HCT116 (cell line): ENCODE measurements around the gene RARB. TPM values are rescaled to one million over a fixed set of nuclear protein-coding genes. Genes with fewer than 3 reads are reported as not detected.

Source experiments
- ATAC-seq: fragments of 200-7000 bp; cut with Tn5 transposase; 2 replicates; pipeline ENCODE4 v1.9.1; 2020; ENCODE audit warnings: mild to moderate bottlenecking, moderate library complexity
- BruUV-seq: library from RNA; stranded (reverse); fragments of 400-500 nt; replicated peaks from 2 replicates; lab custom pipeline; 2021; lab: Mats Ljungman, UMichigan
- CTCF ChIA-PET: fragments of 300-600 bp; sonication (Branson Sonifier 250); formaldehyde crosslinking; loops from one replicate; lab custom pipeline; 2021; ENCODE audit warnings: antibody characterized with exemption; lab: Charles Lee
- POLR2A ChIA-PET: fragments of 300-600, 350-600 bp; sonication (Branson Sonifier 250); formaldehyde crosslinking; loops from one replicate; lab custom pipeline; 2021; ENCODE audit warnings: antibody characterized with exemption; lab: Charles Lee
- RAD21 ChIA-PET, 2 experiments: fragments of 300-600 bp; sonication (Branson Sonifier 250); formaldehyde crosslinking; loops; one replicate each; lab custom pipeline; 2023; ENCODE audit warnings: low total read pairs in 2 of 2; ENCODE audit not compliant: uncharacterized antibody in 2 of 2, unreplicated experiment in 2 of 2, low non-redundant PET in 1 of 2; lab: Charles Lee
- DNase-seq: peaks from one replicate; pipeline ENCODE4 v3.0.0-alpha.2; 2010; ENCODE audit warnings: low read depth, low spot score
- H2AFZ ChIP-seq: fragments of 200-600 bp; shearing (Covaris generic), sonication (generic); 2 replicates; pipeline ENCODE4 v1.6.1; 2017; ENCODE audit warnings: low read depth, mixed run types, mixed read lengths, antibody characterized with exemption, low read length; ENCODE audit not compliant: poor library complexity, severe bottlenecking
- H3K27ac ChIP-seq: 2 replicates; pipeline ENCODE4 v1.5.1; 2012; ENCODE audit warnings: low read depth, low read length
- H3K27me3 ChIP-seq: fragments of 200-600 bp; sonication (generic); 2 replicates; pipeline ENCODE4 v1.6.1; 2016; ENCODE audit warnings: mixed run types, low read length, mixed read lengths; ENCODE audit not compliant: insufficient read depth
- H3K36me3 ChIP-seq, 2 experiments: fragments of 200-500 bp in 1 of 2; fragments of 200-600 bp in 1 of 2; sonication (Bioruptor generic) in 1 of 2; sonication (generic) in 1 of 2; 2 replicates each; pipeline versions ENCODE4 v1.5.1 to v1.6.1; 2014 to 2016; ENCODE audit warnings: low read length in 2 of 2, inconsistent platforms in 1 of 2, mixed read lengths in 1 of 2, mixed run types in 1 of 2; ENCODE audit not compliant: insufficient read depth in 2 of 2, control insufficient read depth in 1 of 2
- H3K4me1 ChIP-seq, 2 experiments: fragments of 200-600 bp in 1 of 2; sonication (generic) in 1 of 2; 2 replicates each; pipeline versions ENCODE4 v1.5.1 to v1.6.1; 2012 to 2017; ENCODE audit warnings: low read length in 2 of 2, inconsistent platforms in 1 of 2, mild to moderate bottlenecking in 1 of 2, mixed read lengths in 1 of 2, mixed run types in 1 of 2, moderate library complexity in 1 of 2; ENCODE audit not compliant: insufficient read depth in 2 of 2, control insufficient read depth in 1 of 2
- H3K4me2 ChIP-seq: fragments of 200-600 bp; sonication (generic); 2 replicates; pipeline ENCODE4 v1.6.1; 2017; ENCODE audit warnings: mixed run types, low read length, mixed read lengths
- H3K4me3 ChIP-seq, 2 experiments: fragments of 200-600 bp in 1 of 2; sonication (generic) in 1 of 2; replicated peaks in 1 of 2; 2 replicates each; pipeline ENCODE4 v1.5.1; 2011 to 2016; ENCODE audit warnings: low read length in 2 of 2, control low read depth in 1 of 2, low read depth in 1 of 2, mild to moderate bottlenecking in 1 of 2, mixed read lengths in 1 of 2, mixed run types in 1 of 2
- H3K79me2 ChIP-seq: fragments of 200-600 bp; sonication (generic); 2 replicates; pipeline ENCODE4 v1.6.1; 2017; ENCODE audit warnings: mild to moderate bottlenecking, mixed run types, low read length, moderate library complexity, mixed read lengths; ENCODE audit not compliant: insufficient read depth
- H3K9ac ChIP-seq: fragments of 200-600 bp; sonication (generic); 2 replicates; pipeline ENCODE4 v1.6.1; 2016; ENCODE audit warnings: low read length, mixed read lengths
- H3K9me2 ChIP-seq: fragments of 200-600 bp; sonication (generic), shearing (Covaris generic); 2 replicates; pipeline ENCODE4 v1.6.1; 2017; ENCODE audit warnings: mixed run types, mild to moderate bottlenecking, moderate library complexity; ENCODE audit not compliant: insufficient read depth
- H3K9me3 ChIP-seq, 2 experiments: fragments of 200-500 bp in 1 of 2; fragments of 200-600 bp in 1 of 2; sonication (Bioruptor generic) in 1 of 2; sonication (generic) in 1 of 2; 2 replicates each; pipeline ENCODE4 v1.6.1; 2014 to 2017; ENCODE audit warnings: low read length in 2 of 2, mixed read lengths in 2 of 2, inconsistent platforms in 1 of 2, low read depth in 1 of 2, mild to moderate bottlenecking in 1 of 2, mixed run types in 1 of 2, moderate library complexity in 1 of 2; ENCODE audit not compliant: control insufficient read depth in 1 of 2, insufficient read depth in 1 of 2
- H4K20me1 ChIP-seq: fragments of 200-600 bp; sonication (generic), shearing (Covaris generic); 2 replicates; pipeline ENCODE4 v1.6.1; 2017; ENCODE audit warnings: mixed run types, mild to moderate bottlenecking, moderate library complexity; ENCODE audit not compliant: insufficient read depth
- CBX3 ChIP-seq: IDR thresholded peaks from 2 replicates; pipeline ENCODE4 v1.6.1; 2012; ENCODE audit warnings: low read depth
- ELF1 ChIP-seq: IDR thresholded peaks from 2 replicates; pipeline ENCODE4 v1.6.1; 2012; ENCODE audit warnings: low read depth, borderline replicate concordance
- EZH2 ChIP-seq: fragments of 200-600 bp; sonication (generic); IDR thresholded peaks from 2 replicates; pipeline ENCODE4 v1.6.1; 2017; ENCODE audit warnings: antibody characterized with exemption, mixed run types
- EZH2phosphoT487 ChIP-seq: fragments of 200-600 bp; IDR thresholded peaks from 2 replicates; pipeline ENCODE4 v1.6.1; 2018; ENCODE audit warnings: antibody characterized with exemption, borderline replicate concordance
- FOSL1 ChIP-seq: IDR thresholded peaks from 2 replicates; pipeline ENCODE4 v1.6.1; 2012; ENCODE audit warnings: low read depth
- POLR2AphosphoS5 ChIP-seq: IDR thresholded peaks from 2 replicates; pipeline ENCODE4 v1.6.1; 2011; ENCODE audit warnings: mild to moderate bottlenecking, low read depth, low read length, moderate library complexity
- SIN3A ChIP-seq: IDR thresholded peaks from 2 replicates; pipeline ENCODE4 v1.6.1; 2012; ENCODE audit warnings: low read depth
- SP1 ChIP-seq: IDR thresholded peaks from 2 replicates; pipeline ENCODE4 v1.6.1; 2012; ENCODE audit warnings: low read depth
- SRF ChIP-seq: IDR thresholded peaks from 2 replicates; pipeline ENCODE4 v1.6.1; 2012; ENCODE audit warnings: low read depth
- YY1 ChIP-seq: IDR thresholded peaks from 2 replicates; pipeline ENCODE4 v1.6.1; 2011; ENCODE audit warnings: low read length, low read depth, moderate library complexity, mild to moderate bottlenecking; ENCODE audit not compliant: insufficient replicate concordance; ENCODE audit errors: extremely low read depth
- ZNF274 ChIP-seq: fragments of 200-500 bp; sonication (Bioruptor generic); IDR thresholded peaks from 2 replicates; pipeline ENCODE4 v1.6.1; 2014; ENCODE audit warnings: mild to moderate bottlenecking, low read depth, low read length, inconsistent platforms
- intact Hi-C: fragments of 100-400 bp; cut with micrococcal nuclease; formaldehyde crosslinking; loops from 2 replicates; pipeline ENCODE4 v1.10.0; 2022
- total RNA-seq: library from RNA; stranded (reverse); gene quantifications from one replicate; pipeline ENCODE4 v1.2.1, GENCODE V29; 2021; ENCODE audit not compliant: unreplicated experiment
- TF ChIP-seq, protein P1 (sequence below): IDR thresholded peaks from 2 replicates; pipeline ENCODE4 v1.6.1; 2012
- TF ChIP-seq, protein P2 (sequence below): IDR thresholded peaks from 2 replicates; pipeline ENCODE4 v1.6.1; 2012

Gene RARB
- total RNA-seq, 1 experiment from 2014 or later = not detected

DNA sequence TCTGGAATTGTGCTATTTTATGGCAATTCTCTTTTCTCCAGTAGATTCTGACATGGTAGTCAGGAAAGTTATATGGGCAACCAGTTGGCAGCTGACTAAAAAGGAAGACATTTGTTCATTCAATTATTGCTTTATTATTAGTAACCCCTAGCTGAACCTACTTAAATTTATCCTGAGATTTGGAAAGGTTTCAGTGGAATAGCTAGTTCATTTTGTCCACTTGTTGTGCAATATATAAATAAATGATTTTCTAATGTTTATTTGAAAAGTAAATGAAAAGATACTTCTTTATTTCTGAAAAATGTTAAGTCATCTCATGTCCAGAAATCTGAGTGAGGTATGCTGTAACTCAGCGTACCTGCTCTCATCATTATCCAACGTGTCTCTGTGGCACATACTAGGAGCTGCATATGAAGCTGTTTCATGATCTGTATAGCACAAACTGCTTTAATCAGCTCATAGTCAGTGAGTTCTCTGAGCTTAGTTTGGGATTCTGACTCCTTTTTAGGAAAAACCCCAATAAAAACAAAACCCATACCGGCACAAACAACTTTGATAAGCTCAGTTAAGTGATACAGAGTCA is 35.9 kb downstream of the RARB start:
- H4K20me1 ChIP-seq = no peaks in the 10 kb centered on the region
- BruUV-seq = no TSS peak
- H3K4me1 ChIP-seq = no peaks in the 10 kb centered on the region
- intact Hi-C loops = no loop called here
- no peak overlapping the region for H2AFZ ChIP-seq
- POLR2A ChIA-PET = no interaction called here
- no peak overlapping the region for H3K4me3 ChIP-seq
- H3K9ac ChIP-seq = no peak overlapping the region
- TF ChIP-seq FOSL1 = no peak
- no peak for TF ChIP-seq POLR2AphosphoS5
- TF ChIP-seq ELF1 = no peak
- no peak for TF ChIP-seq EZH2phosphoT487
- TF ChIP-seq EZH2 = no peak
- TF ChIP-seq YY1 = no peak
- TF ChIP-seq, protein P1, sequence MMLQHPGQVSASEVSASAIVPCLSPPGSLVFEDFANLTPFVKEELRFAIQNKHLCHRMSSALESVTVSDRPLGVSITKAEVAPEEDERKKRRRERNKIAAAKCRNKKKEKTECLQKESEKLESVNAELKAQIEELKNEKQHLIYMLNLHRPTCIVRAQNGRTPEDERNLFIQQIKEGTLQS = no peak
- TF ChIP-seq, protein P2, sequence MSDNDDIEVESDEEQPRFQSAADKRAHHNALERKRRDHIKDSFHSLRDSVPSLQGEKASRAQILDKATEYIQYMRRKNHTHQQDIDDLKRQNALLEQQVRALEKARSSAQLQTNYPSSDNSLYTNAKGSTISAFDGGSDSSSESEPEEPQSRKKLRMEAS = no peak
- no peak for TF ChIP-seq SP1
- no peak for TF ChIP-seq ZNF274
- no peak for TF ChIP-seq SIN3A
- no peak for TF ChIP-seq CBX3
- TF ChIP-seq SRF = no peak
- TF ChIP-seq, all 23 proteins: peak for 0
- H3K9me3 ChIP-seq = no peaks in the 10 kb centered on the region
- no peaks in the 10 kb centered on the region for H3K36me3 ChIP-seq
- H3K9me2 ChIP-seq = no peaks in the 10 kb centered on the region
- no peak overlapping the region for H3K4me2 ChIP-seq
- H3K27ac ChIP-seq = no peak overlapping the region
- no peaks in the 10 kb centered on the region for H3K27me3 ChIP-seq
- ATAC-seq (no peak), DNase-seq (no peak)
- ChIA-PET RAD21 (no interaction called here), CTCF (no interaction called here)
- no peaks in the 10 kb centered on the region for H3K79me2 ChIP-seq
